ENCODE data around the gene PHLDA3.

Gene PHLDA3

DNA sequence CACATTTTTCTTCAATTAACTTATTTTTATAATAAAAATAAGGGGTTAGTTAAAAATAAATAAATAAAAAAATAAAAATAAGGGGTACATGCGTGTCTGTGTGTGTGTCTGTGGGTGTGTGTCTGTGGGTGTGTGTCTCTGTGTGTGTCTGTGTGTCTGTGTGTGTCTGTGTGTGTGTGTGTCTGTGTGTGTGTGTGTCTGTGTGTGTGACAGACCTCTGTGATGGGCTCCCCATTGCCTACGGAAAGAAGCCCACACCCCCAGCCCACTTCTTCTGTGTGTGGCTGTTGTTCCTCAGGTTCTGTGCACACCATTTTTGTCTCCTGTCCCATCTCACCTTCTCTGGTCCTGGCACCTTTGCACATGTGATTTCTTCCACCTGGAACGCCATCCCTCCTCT is 9.9 kb downstream of the PHLDA3 start:
- no peak for DNase-seq (ENCODE audit: low spot score)
- in situ Hi-C loops (cut with MboI; ENCODE audit: low sequenced_read_pairs, unreplicated experiment) = no loop called here
- no peak for TF ChIP-seq CTCF (IDR thresholded peaks at IDR 0.05; ENCODE audit: borderline replicate concordance, control extremely low read depth, extremely low read depth, insufficient read depth, missing control alignments)

DNA sequence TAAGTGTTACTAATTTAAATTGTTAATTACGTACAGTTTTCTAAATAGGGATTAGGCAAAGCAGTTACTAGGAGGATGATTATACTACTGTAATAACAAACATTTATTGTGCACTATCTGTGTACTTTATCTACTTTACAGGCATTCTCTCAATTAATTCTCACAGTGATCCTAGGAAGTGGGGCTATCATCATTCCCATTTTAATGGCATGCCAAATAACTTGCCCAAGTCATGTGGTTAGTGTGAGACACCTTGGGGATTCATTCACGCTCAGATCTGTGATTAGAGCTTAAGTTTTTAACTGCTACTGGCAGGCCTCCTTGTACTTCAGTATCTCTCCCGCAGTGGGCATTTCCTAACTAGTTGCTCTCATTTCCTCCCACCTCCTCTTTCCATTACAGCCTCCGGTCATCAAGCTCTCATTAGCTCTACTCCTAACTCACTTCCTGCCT is 11.5 kb downstream of the PHLDA3 start:
- no peak for DNase-seq (ENCODE audit: low spot score)
- no peak for TF ChIP-seq CTCF (IDR thresholded peaks at IDR 0.05; ENCODE audit: borderline replicate concordance, control extremely low read depth, extremely low read depth, insufficient read depth, missing control alignments)
- in situ Hi-C loops (cut with MboI; ENCODE audit: low sequenced_read_pairs, unreplicated experiment) = no loop called here

DNA sequence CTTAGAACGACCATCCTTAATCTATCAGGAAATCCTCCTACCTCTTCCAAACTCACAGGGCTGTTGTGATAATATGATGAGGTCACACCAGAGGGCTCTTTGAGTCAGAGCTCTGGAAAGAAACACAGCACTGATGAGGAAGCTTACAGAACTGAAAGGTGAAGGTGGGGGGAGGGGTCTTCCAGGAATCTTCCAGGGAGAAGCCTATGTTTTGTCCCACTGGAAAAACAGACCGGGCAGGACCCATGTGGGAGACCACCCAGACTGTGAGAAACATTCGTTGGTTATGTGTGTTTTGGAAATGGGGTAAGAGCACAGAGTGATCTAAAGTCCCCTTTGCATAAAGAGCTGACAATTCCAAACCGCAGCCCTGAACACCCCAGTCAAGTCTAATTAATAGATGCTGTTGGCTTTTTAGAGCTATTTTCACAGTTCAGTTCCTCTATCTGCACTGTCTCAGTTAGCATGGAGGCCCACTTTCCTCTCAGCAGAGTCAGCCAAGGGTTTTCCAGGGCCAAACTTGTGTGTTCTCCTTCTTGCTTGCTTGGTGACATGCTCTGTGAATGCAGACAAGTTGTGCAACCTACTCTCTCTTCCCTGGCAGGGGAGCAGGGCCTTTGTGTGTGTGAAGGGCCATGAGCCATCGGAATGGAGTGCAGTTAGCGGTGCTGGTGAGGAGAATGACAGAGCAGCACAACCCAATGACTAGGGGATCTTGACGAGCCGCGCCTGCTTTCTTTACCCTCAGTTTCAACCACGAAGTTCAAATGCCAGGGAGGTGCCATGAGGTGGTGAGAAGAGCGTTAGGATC is 12.3 kb downstream of the PHLDA3 start:
- in situ Hi-C loops (cut with MboI; ENCODE audit: low sequenced_read_pairs, unreplicated experiment) = no loop called here
- TF ChIP-seq CTCF (IDR thresholded peaks at IDR 0.05; ENCODE audit: borderline replicate concordance, control extremely low read depth, extremely low read depth, insufficient read depth, missing control alignments) = no peak
- no peak for DNase-seq (ENCODE audit: low spot score)

- TF ChIP-seq CTCF (IDR thresholded peaks at IDR 0.05; ENCODE audit: borderline replicate concordance, control extremely low read depth, extremely low read depth, insufficient read depth, missing control alignments) = no peak
- in situ Hi-C loops (cut with MboI; ENCODE audit: low sequenced_read_pairs, unreplicated experiment) = no loop called here
- no peak for DNase-seq (ENCODE audit: low spot score)
These were observed 13.9 kb downstream of the PHLDA3 start for GRCh38 chr1:201455098-201455497.

GRCh38 chr1:201454608-201455007 is 14.4 kb downstream of the PHLDA3 start:
- TF ChIP-seq CTCF (IDR thresholded peaks at IDR 0.05; ENCODE audit: borderline replicate concordance, control extremely low read depth, extremely low read depth, insufficient read depth, missing control alignments) = no peak
- no peak for DNase-seq (ENCODE audit: low spot score)
- in situ Hi-C loops (cut with MboI; ENCODE audit: low sequenced_read_pairs, unreplicated experiment) = no loop called here

DNA sequence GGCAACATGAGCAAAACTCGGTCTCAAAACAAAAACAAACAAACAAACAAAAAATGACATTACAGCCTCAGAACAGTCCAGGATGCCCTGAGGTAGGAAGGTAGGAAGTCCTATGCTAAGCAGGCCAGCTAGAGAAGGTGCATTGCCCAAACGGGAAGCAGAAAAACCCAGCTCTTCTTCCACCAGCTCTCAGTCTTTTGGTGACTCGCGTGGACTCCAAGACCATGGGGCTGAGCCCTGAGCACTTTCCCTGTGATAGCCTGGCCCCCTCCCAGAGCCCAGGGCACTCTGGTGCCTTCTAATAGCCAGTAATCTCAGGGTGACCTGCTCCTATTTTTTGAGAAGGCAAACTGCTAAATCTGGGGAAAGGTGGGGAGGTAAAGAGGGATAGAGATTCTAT is 16.1 kb downstream of the PHLDA3 start:
- no peak for TF ChIP-seq CTCF (IDR thresholded peaks at IDR 0.05; ENCODE audit: borderline replicate concordance, control extremely low read depth, extremely low read depth, insufficient read depth, missing control alignments)
- DNase-seq (ENCODE audit: low spot score) = no peak
- in situ Hi-C loops (cut with MboI; ENCODE audit: low sequenced_read_pairs, unreplicated experiment) = no loop called here
